CD4-positive, alpha-beta T cell treated with Interleukin-4 for 4 hours (primary cell): ENCODE data around the gene GNB3.

Experiments
- DNase-seq: peaks from one replicate; pipeline ENCODE4 v3.0.0-alpha.2; 2020

The GNB3 gene

DNA sequence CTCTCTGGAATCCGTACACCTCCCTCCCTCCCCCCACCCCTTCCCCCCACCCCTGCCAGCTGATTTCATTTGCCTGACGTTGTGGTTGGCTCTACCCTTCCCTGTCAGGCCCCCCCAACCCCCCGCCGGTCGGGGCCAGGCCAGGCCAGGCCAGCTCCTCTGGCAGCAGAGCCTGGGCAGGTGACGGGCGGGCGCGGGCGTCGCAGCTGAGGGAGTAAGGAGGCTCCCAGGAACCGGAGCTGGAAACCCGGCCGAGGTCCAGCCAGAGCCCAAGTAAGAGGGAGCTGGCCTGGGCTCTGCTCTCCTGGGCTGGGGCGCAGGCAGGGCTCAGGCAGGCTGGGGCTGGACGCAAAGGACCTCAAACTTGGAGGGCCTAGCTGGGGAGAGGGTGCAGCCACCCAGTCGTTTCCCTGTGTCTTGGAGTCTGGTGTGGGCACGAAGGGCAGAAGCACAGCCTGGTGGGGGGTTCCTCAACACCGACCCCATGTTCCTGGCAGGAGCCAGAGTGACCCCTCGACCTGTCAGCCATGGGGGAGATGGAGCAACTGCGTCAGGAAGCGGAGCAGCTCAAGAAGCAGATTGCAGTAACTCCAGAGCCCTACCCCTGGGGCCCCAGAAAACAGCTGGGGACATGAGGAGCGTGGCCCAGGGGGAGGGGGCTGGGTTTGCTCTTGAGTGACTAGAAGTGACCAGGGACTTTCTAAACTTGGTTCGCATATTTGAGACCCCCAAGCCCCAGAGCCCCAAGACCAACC lies at the start of gene GNB3:
GNB3 (plus strand) TSS at position 165 of the 755 bp plus-strand sequence; CDS start at position 528, 363 bp downstream.
- DNase-seq = no peak

DNA sequence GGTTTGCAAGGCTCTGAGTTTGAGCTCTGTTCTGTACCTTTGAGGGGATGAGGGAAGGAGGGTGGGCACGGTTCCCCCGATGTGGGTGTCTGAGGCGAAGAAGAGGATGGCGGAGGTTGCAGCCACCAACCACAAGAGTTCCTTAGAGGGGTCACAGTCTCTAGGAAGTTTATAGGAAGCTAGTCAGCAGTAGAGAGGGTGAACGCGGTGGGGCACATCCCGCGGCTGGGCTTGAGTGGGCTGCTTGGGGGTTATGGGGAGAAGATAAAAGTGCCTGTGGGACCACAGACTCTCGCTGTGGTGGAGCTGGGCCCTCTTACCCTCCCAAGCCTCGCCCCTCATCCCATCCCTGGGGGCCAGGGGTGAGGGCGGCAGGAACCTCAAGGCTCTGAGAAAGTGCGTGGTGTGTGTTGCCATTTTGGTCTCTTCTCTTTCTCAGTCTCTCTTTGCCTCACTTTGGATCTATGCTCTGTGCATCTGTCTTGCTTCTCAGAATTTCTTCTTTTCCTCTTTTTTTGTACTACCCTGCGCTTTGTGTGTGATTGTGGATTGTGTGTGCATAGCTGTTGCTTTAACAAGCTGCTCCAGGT lies 48.7 kb upstream of the GNB3 start:
- no peak for DNase-seq

DNA sequence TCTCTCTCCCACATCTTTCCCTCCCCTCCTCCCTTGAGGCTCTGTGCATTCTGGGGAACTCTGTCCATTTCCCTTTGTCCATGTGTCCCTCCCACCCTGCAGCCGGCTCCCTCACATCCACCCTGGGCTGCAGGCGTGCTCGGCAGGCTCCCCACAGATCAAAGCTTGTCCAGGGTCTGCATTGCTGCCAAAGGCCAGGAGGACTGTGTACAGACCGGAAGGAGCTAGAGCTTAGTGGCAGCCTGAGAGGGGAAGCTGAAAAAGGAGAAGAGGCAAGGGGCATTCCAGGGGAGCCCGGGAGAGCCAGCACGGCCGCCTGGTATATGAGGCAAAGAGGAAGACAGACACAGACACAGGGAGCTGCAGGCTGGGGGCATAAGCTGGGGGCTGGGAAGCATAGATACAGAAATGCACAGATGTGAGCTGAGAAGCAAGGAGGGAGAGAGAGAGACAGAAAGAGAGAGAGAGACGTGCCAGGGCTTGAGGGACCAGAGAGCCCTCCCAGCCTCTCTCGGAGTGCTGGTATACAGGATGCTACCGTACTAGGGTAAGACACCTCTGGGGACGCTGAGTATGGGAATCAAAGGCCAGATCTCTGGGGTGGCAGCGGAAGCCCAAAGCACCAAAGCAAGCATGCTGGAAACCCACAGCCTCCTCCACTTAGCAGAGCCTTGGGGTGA lies 48.1 kb upstream of the GNB3 start:
- DNase-seq = peak; percentile 30

DNA sequence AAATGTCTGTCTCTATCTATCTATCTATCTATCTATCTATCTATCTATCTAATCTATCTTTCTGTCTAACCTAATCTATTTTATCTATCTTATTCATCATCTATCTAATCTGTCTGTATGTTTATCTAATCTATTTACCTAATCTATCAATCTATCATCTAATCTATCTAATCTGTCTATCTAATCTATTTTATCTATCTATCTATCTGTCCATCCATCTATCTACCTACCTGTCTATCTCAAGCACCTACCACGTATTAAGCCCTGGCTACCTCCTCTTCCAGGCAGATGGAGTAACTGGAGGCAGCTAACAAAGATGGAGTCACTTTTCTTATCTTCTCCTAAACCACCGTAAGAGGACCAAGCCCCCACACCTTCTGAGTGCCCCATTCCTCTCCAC lies 45.6 kb upstream of the GNB3 start:
- DNase-seq = no peak

DNA sequence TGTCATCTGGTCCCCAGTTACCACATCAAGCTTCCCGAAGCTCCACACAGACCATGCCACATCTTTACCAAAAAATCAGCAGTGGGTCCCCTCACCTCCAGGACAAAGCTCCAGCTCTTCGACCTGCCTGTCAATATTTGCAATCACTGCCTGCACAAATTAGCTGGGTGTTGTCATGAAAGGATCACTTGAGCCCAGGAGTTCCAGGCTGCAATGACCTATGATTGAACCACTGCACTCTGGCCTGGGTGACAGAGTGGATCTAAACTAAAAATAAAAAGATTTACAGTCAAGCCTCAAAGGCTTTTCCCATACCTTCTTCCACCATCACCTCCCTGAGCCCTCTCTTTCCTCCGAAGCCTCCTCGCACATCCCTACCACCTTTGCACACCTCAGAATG lies 44.1 kb upstream of the GNB3 start:
- no peak for DNase-seq

DNA sequence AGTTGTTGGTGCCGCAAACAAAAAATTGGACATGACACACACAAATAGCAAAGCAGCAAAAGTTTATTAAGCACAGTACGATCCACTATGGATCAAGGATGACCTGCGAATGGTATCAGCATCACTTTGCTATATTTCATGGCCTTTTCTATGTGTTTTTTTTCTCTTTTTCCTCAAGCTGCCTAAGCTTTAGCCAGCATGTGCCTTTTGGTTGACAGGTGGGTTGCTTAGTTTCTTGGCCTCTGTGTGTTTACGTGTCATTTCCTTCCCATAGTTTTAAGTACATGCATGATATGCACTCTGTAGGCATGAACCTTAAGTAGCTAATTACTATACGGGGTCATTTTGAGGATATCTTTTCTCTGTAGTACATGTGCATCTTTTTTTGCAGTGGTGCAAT lies 41.6 kb upstream of the GNB3 start:
- DNase-seq = no peak

DNA sequence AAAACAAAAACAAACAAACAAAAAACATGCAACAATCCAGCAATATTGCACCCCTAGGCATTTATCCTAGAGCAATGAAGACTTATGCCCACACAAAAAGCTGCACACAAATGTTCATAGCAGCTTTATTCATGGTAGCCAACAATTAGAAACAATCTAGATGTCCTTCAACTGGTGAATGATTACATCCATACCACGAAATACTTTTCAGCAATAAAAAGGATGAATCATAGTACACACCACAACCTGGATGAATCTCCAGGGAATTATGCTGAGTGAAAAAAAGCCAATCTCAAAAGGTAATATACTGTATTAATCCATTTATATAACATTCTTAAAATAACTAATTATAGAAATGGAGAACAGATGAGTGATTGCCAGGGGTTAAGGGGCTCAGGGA lies 33.6 kb upstream of the GNB3 start:
- no peak for DNase-seq

DNA sequence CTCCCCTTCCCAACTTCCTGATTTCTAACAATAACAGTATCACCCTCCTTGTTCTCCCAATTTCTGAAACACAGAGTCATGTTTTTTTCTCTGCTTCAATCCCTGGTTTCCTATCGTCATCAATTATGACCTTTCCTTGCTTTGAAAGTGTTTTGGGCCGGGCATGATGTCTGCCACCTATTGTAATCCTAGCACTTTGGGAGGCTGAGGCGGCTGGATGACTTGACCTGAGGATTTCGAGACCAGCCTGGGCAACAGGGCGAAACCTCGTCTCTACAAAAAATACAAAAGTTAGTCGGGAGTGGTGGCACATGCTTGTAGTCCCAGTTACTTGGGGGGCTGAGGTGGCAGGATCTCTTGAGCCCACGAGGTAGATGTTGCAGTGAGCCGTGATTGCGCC lies 31.7 kb upstream of the GNB3 start:
- DNase-seq = no peak

DNA sequence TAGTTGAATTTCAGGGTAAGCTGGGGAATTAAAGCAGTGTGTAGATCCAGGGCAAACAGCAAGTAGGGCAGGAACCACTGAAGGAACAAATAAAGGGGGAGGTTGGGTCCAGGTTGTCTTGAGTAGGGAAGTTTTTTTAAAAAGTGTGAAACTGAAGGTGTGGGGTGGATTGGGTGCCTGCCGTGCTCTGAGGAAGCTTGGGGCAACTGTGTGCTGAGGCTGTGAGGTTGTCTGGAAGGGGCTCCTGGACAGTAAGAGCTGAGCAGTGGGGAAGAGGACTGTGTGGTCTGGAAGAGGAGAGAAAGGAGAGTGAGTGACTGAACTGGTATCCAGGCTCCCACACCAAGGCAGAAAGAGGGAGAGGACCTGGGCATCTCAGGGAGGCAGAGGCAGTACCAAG lies 30.0 kb upstream of the GNB3 start:
- no peak for DNase-seq

DNA sequence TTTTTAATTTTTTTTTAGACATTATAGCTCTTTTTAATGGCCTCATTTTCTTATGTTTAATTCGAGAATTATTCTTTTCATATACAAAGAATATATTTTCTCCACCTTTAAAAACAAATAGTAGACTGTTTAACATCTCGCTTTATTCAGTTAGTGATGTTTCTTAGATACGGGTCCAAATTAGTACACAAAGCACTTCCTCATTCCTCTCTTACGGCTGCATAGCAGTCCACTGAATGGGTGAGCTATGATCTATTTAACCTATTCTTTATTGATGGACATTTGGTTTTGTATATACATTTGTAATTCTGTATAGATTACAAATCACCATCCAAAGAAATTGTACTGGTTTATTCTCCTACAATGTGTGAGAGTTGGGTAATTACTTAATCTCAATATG lies 27.4 kb upstream of the GNB3 start:
- no peak for DNase-seq

DNA sequence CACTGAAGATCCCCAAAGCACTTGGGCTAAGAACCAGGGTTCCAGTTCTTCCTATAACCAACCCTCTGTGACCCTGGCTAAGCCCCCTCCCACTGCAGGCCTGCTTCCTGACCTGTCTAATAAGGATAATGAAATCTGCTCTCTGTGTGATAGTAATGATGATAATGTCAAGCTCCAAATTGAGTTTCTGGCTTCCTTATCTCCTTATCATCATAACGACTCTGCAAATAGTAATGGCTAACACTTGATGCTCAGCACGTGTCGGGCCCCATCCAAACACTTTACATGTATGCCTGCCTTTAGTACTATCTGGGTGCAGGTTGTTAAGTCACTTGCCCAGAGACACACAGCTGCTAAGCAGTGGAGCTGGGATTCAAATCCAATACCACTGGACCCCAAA lies 24.1 kb upstream of the GNB3 start:
- no peak for DNase-seq

DNA sequence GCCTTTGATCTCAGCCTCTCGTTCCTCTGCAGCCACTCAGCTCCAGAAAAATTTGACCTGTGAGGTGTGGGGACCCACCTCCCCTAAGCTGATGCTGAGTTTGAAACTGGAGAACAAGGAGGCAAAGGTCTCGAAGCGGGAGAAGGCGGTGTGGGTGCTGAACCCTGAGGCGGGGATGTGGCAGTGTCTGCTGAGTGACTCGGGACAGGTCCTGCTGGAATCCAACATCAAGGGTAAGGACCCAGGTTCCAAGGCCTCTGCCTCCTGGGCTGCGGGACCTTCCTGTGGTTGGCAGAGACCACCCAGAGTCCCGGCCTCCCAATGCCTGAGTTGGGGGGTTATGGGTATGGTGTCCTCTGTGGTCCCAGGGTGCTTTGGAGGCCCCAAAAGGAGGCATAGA lies 23.6 kb upstream of the GNB3 start:
- no peak for DNase-seq

DNA sequence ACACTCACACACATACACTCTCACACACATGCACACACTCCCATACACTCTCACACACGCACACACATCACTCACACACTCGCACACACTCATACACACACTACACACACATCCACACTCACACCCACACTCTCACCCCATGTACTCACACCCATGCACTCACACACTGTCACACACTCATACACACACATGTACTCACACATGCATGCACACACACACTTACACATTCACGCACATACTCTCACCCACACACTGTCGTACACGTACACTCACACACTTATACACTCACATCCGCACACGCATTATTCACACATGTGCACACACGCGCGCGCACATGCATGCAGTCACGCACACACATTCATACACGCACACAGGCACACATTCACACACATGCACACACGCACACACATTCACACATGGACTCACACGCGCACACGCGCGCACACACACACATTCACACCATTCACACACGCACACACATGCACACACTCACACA lies 23.0 kb upstream of the GNB3 start:
- no peak for DNase-seq

DNA sequence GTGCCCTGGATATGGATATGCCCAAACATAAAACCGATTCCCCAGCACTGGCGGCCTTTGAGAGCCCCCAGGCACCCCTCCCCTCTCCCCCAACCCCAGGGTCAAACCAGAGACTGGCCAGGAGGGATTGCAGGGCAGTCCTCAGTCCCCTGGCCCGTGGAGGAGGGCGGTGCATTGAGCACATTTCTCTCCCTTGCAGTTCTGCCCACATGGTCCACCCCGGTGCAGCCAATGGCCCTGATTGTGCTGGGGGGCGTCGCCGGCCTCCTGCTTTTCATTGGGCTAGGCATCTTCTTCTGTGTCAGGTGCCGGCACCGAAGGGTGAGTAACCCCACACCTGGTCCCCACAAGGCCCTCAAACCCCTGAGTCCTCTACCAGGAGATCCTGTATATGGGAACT lies 22.5 kb upstream of the GNB3 start:
- DNase-seq = no peak

DNA sequence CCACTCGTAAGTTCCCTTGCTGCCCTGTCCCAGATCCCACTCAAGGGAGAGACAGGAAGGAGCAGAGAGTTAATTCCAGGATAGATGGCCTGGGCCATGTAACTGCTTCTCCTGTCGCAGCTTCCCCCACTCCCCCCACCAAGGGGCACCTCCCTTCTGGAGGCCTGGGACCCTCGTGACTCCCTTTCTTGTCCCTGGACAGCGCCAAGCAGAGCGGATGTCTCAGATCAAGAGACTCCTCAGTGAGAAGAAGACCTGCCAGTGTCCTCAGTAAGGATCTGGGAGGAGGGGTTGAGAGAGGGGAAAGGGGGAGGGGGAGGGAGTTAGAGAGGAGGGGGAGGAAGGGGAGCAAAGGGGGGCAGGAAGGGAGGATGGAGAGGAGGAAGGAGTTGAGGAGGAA lies 22.1 kb upstream of the GNB3 start:
- DNase-seq = no peak

DNA sequence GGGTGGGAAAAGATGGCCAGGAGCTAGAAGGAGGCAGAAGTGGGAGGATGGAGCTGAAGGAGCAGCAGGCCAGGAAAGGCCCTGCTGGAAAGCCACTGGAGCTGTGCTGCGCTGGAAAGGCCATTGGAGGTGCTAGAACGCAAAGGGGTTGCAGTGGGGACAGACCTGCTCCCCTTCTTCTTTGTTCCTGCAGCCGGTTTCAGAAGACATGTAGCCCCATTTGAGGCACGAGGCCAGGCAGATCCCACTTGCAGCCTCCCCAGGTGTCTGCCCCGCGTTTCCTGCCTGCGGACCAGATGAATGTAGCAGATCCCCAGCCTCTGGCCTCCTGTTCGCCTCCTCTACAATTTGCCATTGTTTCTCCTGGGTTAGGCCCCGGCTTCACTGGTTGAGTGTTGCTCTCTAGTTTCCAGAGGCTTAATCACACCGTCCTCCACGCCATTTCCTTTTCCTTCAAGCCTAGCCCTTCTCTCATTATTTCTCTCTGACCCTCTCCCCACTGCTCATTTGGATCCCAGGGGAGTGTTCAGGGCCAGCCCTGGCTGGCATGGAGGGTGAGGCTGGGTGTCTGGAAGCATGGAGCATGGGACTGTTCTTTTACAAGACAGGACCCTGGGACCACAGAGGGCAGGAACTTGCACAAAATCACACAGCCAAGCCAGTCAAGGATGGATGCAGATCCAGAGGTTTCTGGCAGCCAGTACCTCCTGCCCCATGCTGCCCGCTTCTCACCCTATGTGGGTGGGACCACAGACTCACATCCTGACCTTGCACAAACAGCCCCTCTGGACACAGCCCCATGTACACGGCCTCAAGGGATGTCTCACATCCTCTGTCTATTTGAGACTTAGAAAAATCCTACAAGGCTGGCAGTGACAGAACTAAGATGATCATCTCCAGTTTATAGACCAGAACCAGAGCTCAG lies 21.4 kb upstream of the GNB3 start:
- no peak for DNase-seq

DNA sequence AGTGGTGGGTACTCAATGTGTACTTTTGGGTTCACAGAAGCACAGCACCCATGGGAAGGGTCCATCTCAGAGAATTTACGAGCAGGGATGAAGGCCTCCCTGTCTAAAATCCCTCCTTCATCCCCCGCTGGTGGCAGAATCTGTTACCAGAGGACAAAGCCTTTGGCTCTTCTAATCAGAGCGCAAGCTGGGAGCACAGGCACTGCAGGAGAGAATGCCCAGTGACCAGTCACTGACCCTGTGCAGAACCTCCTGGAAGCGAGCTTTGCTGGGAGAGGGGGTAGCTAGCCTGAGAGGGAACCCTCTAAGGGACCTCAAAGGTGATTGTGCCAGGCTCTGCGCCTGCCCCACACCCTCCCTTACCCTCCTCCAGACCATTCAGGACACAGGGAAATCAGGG lies 20.6 kb upstream of the GNB3 start:
- no peak for DNase-seq

DNA sequence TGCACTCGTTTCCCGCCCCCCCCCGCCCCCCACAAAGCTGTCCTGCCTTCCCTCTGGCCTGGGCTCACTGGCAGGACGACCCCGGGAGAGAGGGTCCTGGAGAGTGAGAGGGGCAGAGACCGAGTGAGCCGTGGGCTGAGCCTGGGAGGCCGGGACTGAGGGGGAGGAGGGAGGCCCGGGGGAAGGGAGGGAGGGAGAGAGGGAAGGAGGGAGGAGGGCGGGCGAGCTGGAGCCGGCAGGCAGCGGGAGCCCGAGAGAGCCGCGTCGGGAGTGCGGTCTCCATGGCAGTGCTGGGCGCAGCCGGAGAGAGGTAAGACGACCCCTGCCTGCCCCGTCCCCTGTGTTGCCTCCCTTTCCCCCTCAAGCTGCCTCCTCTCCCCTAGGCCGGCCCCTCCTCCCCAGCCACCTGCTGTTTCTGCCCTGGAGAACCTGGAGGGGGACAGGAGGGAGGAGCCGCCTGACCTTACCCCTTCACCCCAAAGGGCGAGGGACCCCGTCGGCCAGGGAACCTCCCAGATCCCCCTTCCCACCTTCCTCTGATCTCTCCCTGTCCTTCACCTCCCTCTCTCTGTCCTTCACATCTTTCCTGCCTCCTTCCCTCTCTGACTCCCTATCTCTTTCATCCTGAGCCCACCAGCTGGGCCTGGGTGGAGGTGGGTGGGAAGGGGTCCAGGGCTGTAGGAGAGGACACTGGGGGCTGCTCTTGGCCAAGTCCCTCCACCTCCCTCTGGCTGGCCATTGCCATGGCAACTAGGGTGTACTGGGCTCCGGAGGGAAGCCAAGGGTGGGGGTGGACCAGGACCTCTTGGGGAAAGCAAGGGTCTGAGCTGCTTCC lies 18.9 kb upstream of the GNB3 start, which contains the start of gene GPR162:
GPR162 (plus strand) TSS at position 231 of the 835 bp plus-strand sequence. CDS start 2,078 bp downstream, outside the sequence.
- no peak for DNase-seq

DNA sequence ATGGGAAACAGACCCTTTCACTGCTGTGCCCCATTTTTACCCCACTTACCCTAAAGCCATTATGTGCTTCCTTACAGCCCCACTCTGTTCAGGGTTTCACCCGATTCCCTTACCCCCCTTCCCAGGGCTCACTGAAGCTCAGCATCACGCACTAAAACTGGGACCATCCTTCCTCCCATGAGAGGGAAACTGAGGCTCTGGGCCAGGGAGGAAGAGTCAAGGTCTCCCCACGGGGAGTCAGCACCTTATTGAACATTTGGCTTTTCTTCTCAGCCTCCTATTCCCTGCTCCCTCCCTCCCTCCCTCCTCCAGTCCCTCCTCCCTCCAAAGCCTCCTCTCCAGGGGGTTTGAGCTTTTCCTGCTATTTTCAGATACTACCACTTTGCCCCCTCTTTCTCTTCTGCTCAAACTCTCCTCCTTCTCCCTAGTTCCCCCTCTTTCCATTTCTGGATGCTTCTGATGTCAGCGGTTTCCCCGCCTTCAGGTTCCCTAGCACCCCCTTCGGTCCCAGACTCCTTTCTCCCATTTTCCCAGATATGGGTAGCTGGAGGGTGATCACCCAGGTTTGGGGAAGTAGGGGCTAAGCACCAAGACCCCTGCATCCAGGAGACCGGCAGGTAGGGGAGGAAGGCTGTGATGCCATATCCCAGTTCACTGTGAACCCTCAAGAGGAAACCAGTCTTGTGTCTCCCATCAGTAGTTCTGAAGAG lies 18.1 kb upstream of the GNB3 start:
- DNase-seq = no peak

DNA sequence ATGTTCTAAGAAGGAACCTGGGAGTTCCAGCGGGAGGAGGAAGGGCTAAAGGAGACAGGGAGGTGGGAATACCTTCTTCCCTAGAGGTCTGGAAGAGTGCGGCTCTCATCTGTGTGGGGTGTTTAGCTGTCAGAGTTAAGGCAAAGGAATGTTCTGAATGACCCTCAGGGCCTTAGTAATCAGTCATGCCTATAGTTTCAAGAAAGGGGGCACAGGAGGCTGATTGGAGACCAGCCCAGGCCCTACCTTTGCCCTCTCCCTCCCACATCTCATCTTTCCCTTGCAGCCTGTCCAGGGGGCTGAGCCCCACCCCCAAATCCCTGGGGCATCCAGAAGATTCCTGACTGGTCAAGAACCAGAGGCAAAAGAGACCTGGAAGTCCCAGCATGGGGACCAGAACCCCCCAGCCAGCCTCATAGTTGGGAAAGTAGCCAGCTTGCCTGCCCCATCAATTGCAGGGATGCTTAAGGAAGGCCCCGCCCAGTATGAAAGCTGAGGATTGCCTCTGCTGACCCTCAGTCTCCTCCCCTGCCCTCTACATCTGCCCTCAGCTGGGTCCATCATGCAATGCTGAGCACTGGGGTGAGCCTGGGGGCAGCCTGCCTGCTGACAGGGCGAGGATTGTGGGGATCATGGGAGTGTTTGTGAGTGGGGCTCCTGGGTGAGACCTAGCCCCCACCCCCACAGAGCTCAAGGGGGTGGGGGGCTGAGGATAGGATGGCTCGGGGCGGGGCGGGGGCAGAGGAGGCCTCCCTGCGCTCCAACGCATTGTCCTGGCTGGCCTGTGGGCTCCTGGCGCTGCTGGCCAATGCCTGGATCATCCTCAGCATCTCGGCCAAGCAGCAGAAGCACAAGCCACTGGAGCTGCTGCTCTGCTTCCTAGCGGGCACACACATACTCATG lies 17.3 kb upstream of the GNB3 start:
- DNase-seq = no peak
